ENCODE data around the gene PLCB4.

The PLCB4 gene

GRCh38 chr20:9286501-9287461 is 217.9 kb downstream of the PLCB4 start:
- no peaks in the 10 kb centered on the region for H3K9me3 ChIP-seq (ENCODE audit: low read length)
- no peak overlapping the region for H3K9ac ChIP-seq (ENCODE audit: low read length)
- H3K27ac ChIP-seq (ENCODE audit: low read depth, low read length), result no peak overlapping the region
- H3K4me3 ChIP-seq (ENCODE audit: low read depth in 1 of 2, low read length in 2 of 2), result no peak overlapping the region
- peaks cover 12% of the 10 kb centered on the region for H3K4me1 ChIP-seq (ENCODE audit: insufficient read depth, low read length)
- H3K27me3 ChIP-seq (ENCODE audit: control insufficient read depth in 1 of 2, insufficient read depth in 2 of 2, low read length in 2 of 2), result no peaks in the 10 kb centered on the region
- H3K36me3 ChIP-seq (ENCODE audit: insufficient read depth, low read length), result no peaks in the 10 kb centered on the region

DNA sequence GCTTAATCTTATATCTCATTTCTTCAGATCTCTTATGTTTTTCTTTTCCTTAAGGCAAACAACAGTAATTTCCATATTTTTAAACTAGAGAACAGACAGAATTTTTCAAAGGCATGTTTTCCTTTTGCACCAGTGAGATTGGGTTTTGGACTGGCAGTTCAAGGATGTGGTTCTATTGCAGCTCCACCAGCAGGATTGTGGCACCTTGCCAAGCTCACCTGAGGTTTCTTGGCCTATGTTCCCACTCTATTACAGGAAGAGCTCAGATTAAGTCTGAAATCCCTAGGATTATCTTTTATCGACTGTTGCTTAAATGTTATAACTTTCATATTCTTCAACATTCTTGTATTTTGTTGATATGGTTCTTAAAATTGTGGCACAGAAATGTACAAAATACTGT is 218.9 kb downstream of the PLCB4 start:
- peaks cover 1% of the 10 kb centered on the region for H3K4me1 ChIP-seq (ENCODE audit: insufficient read depth, low read length)
- H3K4me3 ChIP-seq (ENCODE audit: low read depth in 1 of 2, low read length in 2 of 2), result no peak overlapping the region
- H3K36me3 ChIP-seq (ENCODE audit: insufficient read depth, low read length), result no peaks in the 10 kb centered on the region
- no peaks in the 10 kb centered on the region for H3K27me3 ChIP-seq (ENCODE audit: control insufficient read depth in 1 of 2, insufficient read depth in 2 of 2, low read length in 2 of 2)
- H3K9ac ChIP-seq (ENCODE audit: low read length), result no peak overlapping the region
- no peaks in the 10 kb centered on the region for H3K9me3 ChIP-seq (ENCODE audit: low read length)
- H3K27ac ChIP-seq (ENCODE audit: low read depth, low read length), result no peak overlapping the region

DNA sequence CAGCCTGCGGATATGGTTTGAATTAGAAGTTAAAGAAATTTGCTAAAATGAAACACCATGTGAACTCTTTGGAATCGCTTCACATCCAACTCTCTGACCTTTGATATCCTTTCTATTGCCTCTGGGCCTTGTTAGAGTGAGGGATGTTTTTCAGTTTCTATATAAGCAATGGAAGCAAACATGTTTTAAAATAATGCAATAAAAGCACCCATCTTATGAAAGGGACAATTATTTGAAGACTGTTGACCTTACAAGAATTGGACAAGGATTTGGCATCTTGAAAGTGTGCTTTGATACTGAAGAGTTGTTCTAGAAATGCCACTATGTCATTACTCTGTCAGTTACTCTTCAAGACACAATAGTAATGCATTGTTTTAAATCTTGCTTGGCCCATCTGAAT is 221.4 kb downstream of the PLCB4 start:
- no peak overlapping the region for H3K4me3 ChIP-seq (ENCODE audit: low read depth in 1 of 2, low read length in 2 of 2)
- no peaks in the 10 kb centered on the region for H3K4me1 ChIP-seq (ENCODE audit: insufficient read depth, low read length)
- H3K27me3 ChIP-seq (ENCODE audit: control insufficient read depth in 1 of 2, insufficient read depth in 2 of 2, low read length in 2 of 2), result no peaks in the 10 kb centered on the region
- H3K36me3 ChIP-seq (ENCODE audit: insufficient read depth, low read length), result no peaks in the 10 kb centered on the region
- no peaks in the 10 kb centered on the region for H3K9me3 ChIP-seq (ENCODE audit: low read length)
- H3K27ac ChIP-seq (ENCODE audit: low read depth, low read length), result no peak overlapping the region
- no peak overlapping the region for H3K9ac ChIP-seq (ENCODE audit: low read length)

- no peaks in the 10 kb centered on the region for H3K27me3 ChIP-seq (ENCODE audit: control insufficient read depth in 1 of 2, insufficient read depth in 2 of 2, low read length in 2 of 2)
- H3K4me1 ChIP-seq (ENCODE audit: insufficient read depth, low read length), result no peaks in the 10 kb centered on the region
- no peak overlapping the region for H3K9ac ChIP-seq (ENCODE audit: low read length)
- no peaks in the 10 kb centered on the region for H3K9me3 ChIP-seq (ENCODE audit: low read length)
- no peak overlapping the region for H3K27ac ChIP-seq (ENCODE audit: low read depth, low read length)
- H3K4me3 ChIP-seq (ENCODE audit: low read depth in 1 of 2, low read length in 2 of 2), result no peak overlapping the region
- H3K36me3 ChIP-seq (ENCODE audit: insufficient read depth, low read length), result no peaks in the 10 kb centered on the region
Observed at GRCh38 chr20:9293145-9293544, 224.3 kb downstream of the PLCB4 start.

GRCh38 chr20:9294041-9294440 is 225.2 kb downstream of the PLCB4 start:
- Histone ChIP-seq H3K9ac (ENCODE audit: low read length) (no peak overlapping the region), H3K4me1 (ENCODE audit: insufficient read depth, low read length) (no peaks in the 10 kb centered on the region), H3K27ac (ENCODE audit: low read depth, low read length) (no peak overlapping the region), H3K9me3 (ENCODE audit: low read length) (no peaks in the 10 kb centered on the region), H3K4me3 (ENCODE audit: low read depth in 1 of 2, low read length in 2 of 2) (no peak overlapping the region), H3K27me3 (ENCODE audit: control insufficient read depth in 1 of 2, insufficient read depth in 2 of 2, low read length in 2 of 2) (no peaks in the 10 kb centered on the region), H3K36me3 (ENCODE audit: insufficient read depth, low read length) (no peaks in the 10 kb centered on the region)

- Histone ChIP-seq H3K9me3 (ENCODE audit: low read length) (no peaks in the 10 kb centered on the region), H3K27ac (ENCODE audit: low read depth, low read length) (no peak overlapping the region), H3K36me3 (ENCODE audit: insufficient read depth, low read length) (no peaks in the 10 kb centered on the region)
Observed at GRCh38 chr20:9298906-9299305, 230.0 kb downstream of the PLCB4 start.

DNA sequence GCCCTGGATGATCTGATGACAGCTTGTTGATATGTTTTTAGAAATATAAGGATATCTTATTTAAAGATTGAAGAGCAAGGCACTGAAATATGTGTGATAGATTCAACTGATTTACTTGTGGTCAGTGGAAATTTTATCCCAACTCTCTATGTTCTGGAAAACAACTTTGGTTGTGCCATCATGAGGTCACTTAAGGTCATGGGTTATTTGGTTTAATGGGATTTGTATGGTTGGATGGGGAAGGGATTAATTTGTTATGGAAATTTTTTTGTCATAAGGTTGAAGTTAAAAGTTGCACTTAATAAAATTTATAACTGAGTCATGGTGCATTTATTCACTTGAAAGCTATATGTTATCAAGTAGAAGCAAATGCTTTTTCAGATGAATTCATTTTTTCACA is 231.2 kb downstream of the PLCB4 start:
- H3K4me1 ChIP-seq (ENCODE audit: insufficient read depth, low read length), result peaks cover 11% of the 10 kb centered on the region
- H3K9ac ChIP-seq (ENCODE audit: low read length), result no peak overlapping the region
- H3K4me3 ChIP-seq (ENCODE audit: low read depth in 1 of 2, low read length in 2 of 2), result no peak overlapping the region
- H3K9me3 ChIP-seq (ENCODE audit: low read length), result no peaks in the 10 kb centered on the region
- no peak overlapping the region for H3K27ac ChIP-seq (ENCODE audit: low read depth, low read length)
- no peaks in the 10 kb centered on the region for H3K36me3 ChIP-seq (ENCODE audit: insufficient read depth, low read length)
- no peaks in the 10 kb centered on the region for H3K27me3 ChIP-seq (ENCODE audit: control insufficient read depth in 1 of 2, insufficient read depth in 2 of 2, low read length in 2 of 2)

More at GRCh38 chr20:9298906-9299305, 230.0 kb downstream of the PLCB4 start:
- Histone ChIP-seq H3K9ac (ENCODE audit: low read length) (no peak overlapping the region), H3K4me1 (ENCODE audit: insufficient read depth, low read length) (peaks cover 11% of the 10 kb centered on the region), H3K27me3 (ENCODE audit: control insufficient read depth in 1 of 2, insufficient read depth in 2 of 2, low read length in 2 of 2) (no peaks in the 10 kb centered on the region), H3K4me3 (ENCODE audit: low read depth in 1 of 2, low read length in 2 of 2) (no peak overlapping the region)

DNA sequence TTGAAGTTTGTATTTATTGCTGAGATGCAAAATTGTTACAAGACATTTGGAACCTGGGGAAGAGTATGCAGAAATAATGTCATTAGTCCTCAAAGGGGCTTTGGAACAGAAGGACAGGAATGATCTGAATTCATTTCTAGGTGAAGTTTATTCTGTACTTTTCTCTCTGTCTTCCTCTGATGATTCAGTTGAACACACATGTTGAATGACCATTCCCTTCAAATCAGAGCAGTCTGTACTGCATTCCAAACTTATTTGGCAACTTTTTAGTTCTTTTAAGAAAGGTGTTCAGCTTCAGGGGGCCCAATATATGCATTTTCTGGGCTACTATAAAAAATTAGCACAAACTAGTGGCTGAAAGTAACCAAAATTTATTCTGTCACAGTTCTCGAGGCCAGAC is 231.6 kb downstream of the PLCB4 start:
- H3K27me3 ChIP-seq (ENCODE audit: control insufficient read depth in 1 of 2, insufficient read depth in 2 of 2, low read length in 2 of 2), result no peaks in the 10 kb centered on the region
- no peaks in the 10 kb centered on the region for H3K36me3 ChIP-seq (ENCODE audit: insufficient read depth, low read length)
- no peak overlapping the region for H3K4me3 ChIP-seq (ENCODE audit: low read depth in 1 of 2, low read length in 2 of 2)
- peaks cover 11% of the 10 kb centered on the region for H3K4me1 ChIP-seq (ENCODE audit: insufficient read depth, low read length)
- H3K27ac ChIP-seq (ENCODE audit: low read depth, low read length), result no peak overlapping the region
- no peaks in the 10 kb centered on the region for H3K9me3 ChIP-seq (ENCODE audit: low read length)
- H3K9ac ChIP-seq (ENCODE audit: low read length), result no peak overlapping the region

DNA sequence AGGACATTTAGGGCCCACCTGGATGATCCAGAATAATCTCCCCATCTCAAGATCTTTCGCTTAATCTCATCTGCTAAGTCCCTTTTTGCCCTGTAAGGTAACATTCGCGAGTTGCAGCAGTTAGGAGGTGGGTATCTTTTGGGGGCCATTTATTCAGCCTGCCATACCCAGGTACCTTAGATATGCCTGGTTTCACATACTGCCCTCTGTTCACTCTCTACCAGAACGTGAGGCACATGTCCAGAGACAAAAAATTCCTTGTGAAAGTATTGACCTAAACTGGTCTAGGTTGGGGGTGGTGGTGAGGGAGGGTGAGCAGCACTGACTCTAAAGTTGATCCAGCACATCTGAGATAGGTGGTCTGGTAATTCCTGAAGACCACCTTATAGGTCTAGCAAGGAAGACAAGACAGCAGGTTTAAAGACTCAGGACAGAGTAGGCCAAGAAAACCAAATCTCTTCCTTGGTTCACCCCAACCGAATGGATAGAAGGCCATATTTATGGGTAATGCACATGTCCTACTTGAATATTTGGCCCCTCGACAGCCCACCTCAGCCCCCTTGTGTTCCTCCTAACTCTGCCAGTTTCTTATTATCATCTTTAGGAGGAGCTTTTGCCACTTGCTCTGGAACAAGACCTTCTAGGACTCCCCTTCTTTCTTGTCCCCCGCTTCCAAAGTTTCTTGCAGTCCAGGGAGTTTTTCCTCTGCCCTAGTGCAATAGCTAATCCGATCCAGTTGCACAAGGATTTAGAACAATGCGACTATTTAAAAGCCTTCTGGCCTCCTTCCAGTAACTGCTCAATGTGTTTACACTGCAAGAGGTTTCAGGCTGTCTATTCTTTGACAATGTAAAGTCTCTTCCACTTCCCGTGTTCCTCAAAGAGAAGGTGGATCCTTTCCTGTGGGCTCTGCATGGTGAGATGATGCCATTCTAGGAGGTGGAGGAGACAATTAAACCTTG is 232.5 kb downstream of the PLCB4 start:
- Histone ChIP-seq H3K4me1 (ENCODE audit: insufficient read depth, low read length) (peaks cover 11% of the 10 kb centered on the region), H3K36me3 (ENCODE audit: insufficient read depth, low read length) (no peaks in the 10 kb centered on the region), H3K27ac (ENCODE audit: low read depth, low read length) (no peak overlapping the region), H3K9ac (ENCODE audit: low read length) (no peak overlapping the region), H3K9me3 (ENCODE audit: low read length) (no peaks in the 10 kb centered on the region), H3K4me3 (ENCODE audit: low read depth in 1 of 2, low read length in 2 of 2) (no peak overlapping the region), H3K27me3 (ENCODE audit: control insufficient read depth in 1 of 2, insufficient read depth in 2 of 2, low read length in 2 of 2) (no peaks in the 10 kb centered on the region)

GRCh38 chr20:9302091-9302462 is 233.2 kb downstream of the PLCB4 start:
- H3K27me3 ChIP-seq (ENCODE audit: control insufficient read depth in 1 of 2, insufficient read depth in 2 of 2, low read length in 2 of 2), result no peaks in the 10 kb centered on the region
- H3K9me3 ChIP-seq (ENCODE audit: low read length), result no peaks in the 10 kb centered on the region
- no peaks in the 10 kb centered on the region for H3K36me3 ChIP-seq (ENCODE audit: insufficient read depth, low read length)
- peaks cover 11% of the 10 kb centered on the region for H3K4me1 ChIP-seq (ENCODE audit: insufficient read depth, low read length)
- no peak overlapping the region for H3K27ac ChIP-seq (ENCODE audit: low read depth, low read length)
- no peak overlapping the region for H3K9ac ChIP-seq (ENCODE audit: low read length)
- H3K4me3 ChIP-seq (ENCODE audit: low read depth in 1 of 2, low read length in 2 of 2), result no peak overlapping the region

- Histone ChIP-seq H3K36me3 (ENCODE audit: insufficient read depth, low read length) (no peaks in the 10 kb centered on the region), H3K4me1 (ENCODE audit: insufficient read depth, low read length) (peaks cover 7% of the 10 kb centered on the region), H3K27ac (ENCODE audit: low read depth, low read length) (no peak overlapping the region), H3K9ac (ENCODE audit: low read length) (no peak overlapping the region), H3K4me3 (ENCODE audit: low read depth in 1 of 2, low read length in 2 of 2) (no peak overlapping the region), H3K9me3 (ENCODE audit: low read length) (no peaks in the 10 kb centered on the region), H3K27me3 (ENCODE audit: control insufficient read depth in 1 of 2, insufficient read depth in 2 of 2, low read length in 2 of 2) (no peaks in the 10 kb centered on the region)
Observed at GRCh38 chr20:9306521-9306920, 237.6 kb downstream of the PLCB4 start.
